ENCODE results near the gene GPN1.
"Not testable (repeated sequence)": the region's sequence is repeated elsewhere in the genome, so short reads cannot be mapped to it uniquely, and the experiment has no call there.

The GPN1 gene

GRCh38 chr2:27627963-27628766 is 685 bp upstream of the GPN1 start:
- DNase-seq = no peak

DNA sequence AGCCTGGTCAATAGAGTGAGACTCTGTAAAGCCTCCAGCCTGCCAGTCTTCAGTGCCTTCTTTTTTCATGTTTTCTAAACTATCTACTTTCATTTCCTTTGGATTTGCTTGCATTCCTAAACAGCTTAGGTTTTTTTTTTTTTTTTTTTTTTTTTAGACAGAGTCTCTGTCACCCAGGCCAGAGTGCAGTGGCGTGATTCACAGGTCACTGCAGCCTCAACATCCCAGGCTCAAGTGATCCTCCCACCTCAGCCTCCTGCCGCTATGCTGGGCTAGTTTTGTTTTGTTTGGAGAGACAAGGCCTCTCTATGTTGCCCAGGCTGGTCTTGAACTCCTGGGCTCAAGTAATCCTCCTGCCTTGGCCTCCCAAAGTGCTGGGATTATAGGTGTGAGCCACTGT is 1.4 kb downstream of the GPN1 start:
- not testable (repeated sequence) for DNase-seq

- no peak for DNase-seq
These were observed 5.4 kb downstream of the GPN1 start for GRCh38 chr2:27634291-27634690.

- no peak for DNase-seq
These were observed 7.9 kb downstream of the GPN1 start for GRCh38 chr2:27636766-27637165.

DNA sequence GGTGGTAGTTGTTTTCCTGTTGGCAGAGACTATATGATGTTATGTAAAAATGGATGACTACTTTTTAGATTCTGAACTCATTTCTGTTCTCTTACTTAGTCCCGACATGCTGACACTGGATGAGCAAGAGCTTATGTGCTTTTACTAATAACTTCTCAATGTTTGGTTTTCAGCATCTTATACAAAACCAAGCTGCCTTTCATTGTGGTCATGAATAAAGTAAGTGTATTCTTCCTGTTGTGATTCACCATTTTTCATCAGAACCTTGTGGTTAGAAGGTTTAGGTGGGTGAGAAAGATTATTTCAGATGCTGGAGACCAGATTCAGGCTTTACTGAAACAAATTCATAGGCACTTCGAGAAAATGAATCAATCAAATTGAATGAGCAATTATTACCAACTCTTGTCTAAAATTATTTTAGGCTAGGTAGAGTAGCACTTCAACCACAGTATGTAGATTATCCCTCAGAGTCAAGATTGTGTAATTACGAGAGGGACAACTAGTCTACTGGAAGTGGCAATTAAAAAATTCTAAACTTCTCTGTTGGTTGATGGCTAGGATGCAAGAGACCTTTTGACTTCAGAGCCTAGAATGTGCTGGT is 9.3 kb downstream of the GPN1 start:
- no peak for DNase-seq

DNA sequence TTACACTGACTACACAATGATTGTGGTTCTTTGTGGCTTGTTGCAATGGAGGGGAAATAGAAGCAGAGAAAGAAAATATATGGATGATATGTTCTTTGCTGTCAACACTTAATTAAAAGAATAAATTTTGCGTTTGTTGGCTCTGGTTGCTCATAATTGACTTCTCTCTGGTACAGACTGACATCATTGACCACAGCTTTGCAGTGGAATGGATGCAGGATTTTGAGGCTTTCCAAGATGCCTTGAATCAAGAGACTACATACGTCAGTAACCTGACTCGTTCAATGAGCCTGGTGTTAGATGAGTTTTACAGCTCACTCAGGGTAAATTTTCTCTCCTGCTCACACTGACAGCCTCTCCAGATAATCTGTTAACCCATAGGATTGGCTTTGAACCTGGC is 9.9 kb downstream of the GPN1 start:
- DNase-seq = no peak

GRCh38 chr2:27640722-27641245 is 11.9 kb downstream of the GPN1 start:
- DNase-seq = no peak

GRCh38 chr2:27645197-27645596 is 16.3 kb downstream of the GPN1 start:
- DNase-seq = no peak

DNA sequence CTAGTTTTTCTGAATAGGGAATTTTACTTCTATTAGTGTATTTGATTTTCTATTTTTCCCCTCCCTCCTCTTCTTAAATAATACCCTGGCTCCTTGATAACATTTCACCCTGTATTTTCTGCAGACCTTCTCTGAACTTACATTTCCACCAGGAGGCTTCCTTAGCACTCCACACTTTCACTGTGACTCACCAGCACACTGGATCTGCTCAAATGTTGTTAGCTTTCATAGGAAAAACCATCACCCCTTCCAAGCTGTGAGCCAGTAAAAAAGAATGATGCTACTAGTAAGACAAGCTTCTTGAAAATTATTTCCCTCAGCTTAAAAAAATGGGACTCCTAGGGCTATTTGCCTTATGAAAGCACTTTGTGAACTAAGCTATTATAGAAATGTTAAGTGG is 18.4 kb downstream of the GPN1 start:
- no peak for DNase-seq

DNA sequence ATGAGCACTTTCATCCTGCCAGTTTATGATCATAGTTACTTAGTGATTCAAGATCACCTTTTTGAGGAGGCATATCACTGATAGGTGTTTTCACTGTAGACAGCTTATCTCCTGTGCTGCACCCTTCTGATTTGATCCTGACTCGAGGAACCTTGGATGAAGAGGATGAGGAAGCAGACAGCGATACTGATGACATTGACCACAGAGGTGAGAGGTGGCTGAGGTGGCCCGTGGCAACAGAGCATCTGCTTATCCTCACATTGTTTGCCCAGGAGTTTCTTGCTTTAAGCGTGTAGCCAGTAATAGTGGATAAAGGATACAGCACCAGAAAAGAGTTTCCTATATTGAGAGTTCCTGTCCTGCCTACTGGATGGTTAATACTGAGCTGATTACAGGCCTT is 18.9 kb downstream of the GPN1 start:
- DNase-seq = no peak

DNA sequence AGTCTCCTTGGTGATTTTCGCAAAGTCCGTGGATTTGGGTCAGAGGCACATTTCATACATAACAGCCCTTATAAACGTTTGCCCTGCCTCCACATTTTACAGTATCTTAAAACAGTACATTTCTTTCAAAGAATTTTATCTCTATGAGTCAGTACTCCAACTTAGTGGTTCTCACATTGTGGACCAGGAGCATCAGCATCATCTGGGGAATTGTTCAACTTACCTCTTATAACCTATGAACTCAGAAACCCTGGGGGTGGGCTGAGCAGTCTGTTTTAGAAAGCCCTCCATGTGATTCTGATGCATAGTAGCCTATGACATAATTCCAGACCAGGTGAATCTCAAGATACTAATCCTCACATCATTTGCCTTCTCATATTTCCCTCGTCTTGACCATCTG is 22.2 kb downstream of the GPN1 start:
- DNase-seq = no peak

GRCh38 chr2:27652341-27652740 is 23.5 kb downstream of the GPN1 start:
- no peak for DNase-seq

DNA sequence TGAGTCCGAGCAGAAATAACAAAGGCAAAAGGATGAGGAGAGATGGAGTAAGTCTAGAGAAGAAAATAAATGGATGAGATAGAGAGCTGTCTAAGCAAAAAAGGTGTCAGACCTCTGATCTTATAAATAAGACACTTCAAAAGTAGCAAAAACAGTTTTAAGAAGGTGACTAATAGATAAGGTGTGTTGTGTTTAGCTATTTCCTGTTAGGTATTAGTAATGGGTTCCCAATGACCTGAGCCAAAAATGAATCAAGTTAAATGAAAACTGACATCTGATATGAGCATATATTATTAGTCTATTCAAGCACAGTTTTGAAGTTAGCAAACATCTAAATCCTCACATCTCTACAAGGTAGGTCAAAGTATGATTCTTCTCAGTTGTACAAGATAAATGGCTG is 23.9 kb downstream of the GPN1 start:
- no peak for DNase-seq

GRCh38 chr2:27653397-27653796 is 24.5 kb downstream of the GPN1 start:
- DNase-seq = no peak

DNA sequence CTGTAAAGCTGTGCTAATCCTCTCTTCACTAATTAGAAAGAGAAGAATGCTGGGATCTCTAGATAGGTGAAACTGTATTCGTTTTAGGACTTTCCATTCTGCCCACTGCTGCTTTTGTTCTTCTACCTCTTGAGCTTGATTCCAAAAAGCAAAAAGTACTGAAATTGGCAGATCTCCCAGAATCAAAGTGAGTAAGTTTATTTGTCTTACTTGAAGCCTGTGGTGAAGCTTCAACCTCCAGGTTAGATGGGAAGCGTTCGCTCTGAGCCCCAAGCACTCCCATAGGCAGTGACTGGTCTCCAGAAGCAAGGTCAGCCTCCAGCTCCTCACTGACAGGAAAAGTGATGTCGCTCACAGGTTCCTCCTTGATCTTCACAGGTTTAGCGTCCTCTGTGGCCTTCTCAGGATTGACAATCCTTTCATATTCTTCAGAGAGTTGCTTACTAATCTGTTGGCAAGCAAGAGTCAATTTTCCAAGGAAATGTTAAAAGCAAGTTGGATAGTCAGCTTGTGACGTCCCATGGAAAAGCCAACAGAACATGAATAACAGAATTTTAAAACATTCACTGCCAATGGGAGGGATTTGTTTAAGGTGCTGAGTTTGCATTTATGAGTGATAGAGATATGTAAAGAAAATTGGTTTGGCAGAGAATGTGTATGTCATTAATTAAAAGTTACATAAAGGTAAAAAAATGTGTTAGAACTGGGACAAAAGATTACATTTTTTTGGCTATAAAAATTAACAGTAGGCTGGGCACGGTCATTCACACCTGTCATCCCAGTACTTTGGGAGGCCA is 26.5 kb downstream of the GPN1 start:
- no peak for DNase-seq

DNA sequence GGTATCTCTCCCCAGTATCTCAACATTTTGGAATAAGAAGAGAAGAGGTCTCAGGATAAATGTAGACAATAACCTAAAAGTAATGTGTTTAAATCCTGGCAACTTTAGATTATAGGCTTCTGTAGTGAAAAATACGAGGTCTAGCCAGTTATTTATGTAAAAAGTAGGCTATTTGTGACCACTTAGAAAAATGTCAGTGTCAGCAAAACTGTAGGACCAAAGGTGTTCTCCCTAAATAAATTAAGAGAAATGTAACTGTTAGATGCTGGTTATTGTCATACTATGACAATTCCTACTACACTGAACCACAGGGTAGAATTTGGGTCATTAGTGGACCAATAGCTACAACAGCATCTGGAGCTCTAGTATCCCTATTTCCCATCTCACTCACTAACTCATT is 32.5 kb downstream of the GPN1 start:
- no peak for DNase-seq

DNA sequence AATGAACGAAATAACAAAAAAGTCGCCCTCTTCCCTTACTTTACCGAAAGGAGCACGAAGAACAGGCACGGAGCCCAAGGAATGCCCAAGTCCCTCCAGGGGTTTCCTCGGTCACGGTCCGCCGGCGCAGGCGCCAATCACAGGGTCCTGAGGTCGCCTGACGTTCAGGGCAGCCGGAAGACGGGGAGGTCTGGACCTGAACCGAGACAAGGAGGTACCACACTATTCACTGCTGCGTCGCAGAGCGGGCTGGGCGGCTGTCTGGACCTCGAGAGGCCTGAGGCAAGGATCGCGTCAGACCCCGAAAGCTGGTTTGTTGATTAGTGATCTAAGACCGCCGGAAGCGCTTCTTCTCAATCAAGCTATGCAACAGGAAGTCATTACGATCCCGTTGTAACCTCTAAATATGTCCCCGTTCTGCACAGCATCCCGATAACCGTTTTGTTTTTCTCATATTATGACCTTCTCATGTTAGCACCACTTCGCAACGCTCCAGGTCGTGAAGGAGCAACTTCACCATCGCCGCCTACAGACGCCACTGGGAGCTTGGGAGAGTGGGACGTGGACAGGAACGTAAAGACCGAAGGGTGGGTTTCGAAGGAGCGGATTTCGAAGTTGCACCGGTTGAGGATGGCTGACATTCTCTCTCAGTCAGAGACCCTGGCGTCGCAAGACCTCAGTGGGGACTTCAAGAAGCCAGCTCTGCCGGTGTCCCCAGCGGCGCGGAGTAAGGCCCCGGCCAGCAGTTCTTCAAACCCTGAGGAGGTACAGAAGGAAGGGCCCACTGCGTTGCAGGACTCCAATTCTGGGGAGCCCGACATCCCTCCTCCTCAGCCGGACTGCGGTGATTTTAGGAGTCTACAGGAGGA is 34.7 kb downstream of the GPN1 start, which contains the start of the genes SLC4A1AP and SUPT7L:
SLC4A1AP (plus strand) TSS at position 605 of the 869 bp plus-strand sequence; CDS start at position 631, 26 bp downstream.
SUPT7L (minus strand) TSS at position 330 of the 869 bp plus-strand sequence. CDS start 1,422 bp downstream, outside the sequence.
- DNase-seq = peak; percentile 77

GRCh38 chr2:27664154-27664574 is 35.3 kb downstream of the GPN1 start:
- DNase-seq = no peak

GRCh38 chr2:27664622-27665363 is 35.9 kb downstream of the GPN1 start:
- DNase-seq = no peak

GRCh38 chr2:27667446-27667845 is 38.6 kb downstream of the GPN1 start:
- DNase-seq = no peak

- DNase-seq = no peak
These were observed 42.4 kb downstream of the GPN1 start for GRCh38 chr2:27671235-27671634.
